ENCODE data around the gene RGS2. TPM values are rescaled to one million over a fixed set of nuclear protein-coding genes. Genes with fewer than 3 reads are reported as not detected.

The RGS2 gene
- total and polyA plus RNA-seq, 5 donors from 2014 or later = 19.7 to 156 (median 29.5) TPM

DNA sequence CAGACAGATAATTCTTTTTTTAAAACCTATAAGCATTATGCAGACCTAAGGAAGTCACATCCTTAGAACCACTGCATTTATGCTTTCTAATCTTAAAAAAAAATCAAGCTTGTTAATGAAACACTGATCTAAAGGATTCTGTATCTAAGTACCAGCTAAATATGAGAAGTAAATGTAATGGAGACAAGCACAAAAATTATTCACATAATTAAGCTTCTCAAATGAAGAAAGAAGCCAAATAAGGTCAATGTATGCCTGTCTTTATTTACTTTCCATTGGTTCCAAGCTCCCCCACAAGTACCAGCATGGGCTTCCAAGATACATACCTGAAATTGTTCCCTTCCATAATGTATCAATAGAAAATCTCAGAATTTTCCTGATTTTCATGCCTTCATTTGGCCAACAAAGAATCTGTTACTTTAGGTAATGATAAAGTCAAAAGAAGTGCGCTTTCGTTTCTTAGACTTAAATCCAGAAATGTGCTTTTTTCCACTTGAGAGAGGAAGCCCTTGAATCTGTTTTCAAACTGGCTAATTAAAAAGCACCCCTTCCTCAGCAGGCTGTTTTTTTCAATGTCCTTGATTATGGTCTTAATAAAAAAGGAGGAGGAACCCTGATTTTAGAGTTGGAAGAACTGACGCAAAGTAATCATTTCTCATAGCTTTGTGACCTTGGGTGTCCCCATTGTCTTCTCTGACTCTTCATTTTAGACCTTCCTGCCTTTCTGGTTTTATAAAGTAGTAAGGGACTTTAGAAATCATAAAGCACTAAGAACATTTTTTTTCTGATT lies 3.8 kb downstream of the RGS2 start:
- no peaks in the 10 kb centered on the region for H3K9me3 Mint-ChIP-seq
- H3K27me3 ChIP-seq (ENCODE audit: control insufficient read depth, insufficient read depth, low read length) = no peaks in the 10 kb centered on the region
- H3K27ac Mint-ChIP-seq = no peak overlapping the region
- no peak overlapping the region for H3K4me3 ChIP-seq (ENCODE audit: low read depth, low read length)
- H3K27me3 Mint-ChIP-seq = no peaks in the 10 kb centered on the region
- no peaks in the 10 kb centered on the region for H3K36me3 Mint-ChIP-seq
- peaks cover 15% of the 10 kb centered on the region for H3K4me1 ChIP-seq (ENCODE audit: control insufficient read depth, insufficient read depth, low read length, poor library complexity, severe bottlenecking)
- H3K27ac ChIP-seq (ENCODE audit: insufficient read depth, low read length, poor library complexity, severe bottlenecking) = no peak overlapping the region
- no peaks in the 10 kb centered on the region for H3K9me3 ChIP-seq (ENCODE audit: control insufficient read depth in 2 of 2, low read length in 2 of 2)
- no peak for ATAC-seq (ENCODE audit: low read depth in 2 of 2)
- H3K4me3 Mint-ChIP-seq = no peak overlapping the region
- H3K4me1 Mint-ChIP-seq = peaks cover 6 to 23% (median 18%) of the 10 kb centered on the region in 4 donors
- peaks cover 10% of the 10 kb centered on the region for H3K36me3 ChIP-seq (ENCODE audit: control insufficient read depth, insufficient read depth, low read length)
- no peak for DNase-seq

GRCh38 chr1:192814805-192815204 lies 6.0 kb downstream of the RGS2 start:
- Mint-ChIP-seq H3K27ac (no peak overlapping the region), H3K9me3 (no peaks in the 10 kb centered on the region), H3K4me3 (no peak overlapping the region), H3K4me1 (peaks cover 0 to 6% (median 5%) of the 10 kb centered on the region in 4 donors), H3K36me3 (no peaks in the 10 kb centered on the region), H3K27me3 (peaks cover 7% of the 10 kb centered on the region)
- Histone ChIP-seq H3K27ac (ENCODE audit: insufficient read depth, low read length, poor library complexity, severe bottlenecking) (no peak overlapping the region), H3K36me3 (ENCODE audit: control insufficient read depth, insufficient read depth, low read length) (peaks cover 10% of the 10 kb centered on the region), H3K4me3 (ENCODE audit: low read depth, low read length) (no peak overlapping the region), H3K27me3 (ENCODE audit: control insufficient read depth, insufficient read depth, low read length) (peaks cover 2% of the 10 kb centered on the region), H3K4me1 (ENCODE audit: control insufficient read depth, insufficient read depth, low read length, poor library complexity, severe bottlenecking) (peaks cover under 1% of the 10 kb centered on the region), H3K9me3 (ENCODE audit: control insufficient read depth in 2 of 2, low read length in 2 of 2) (no peaks in the 10 kb centered on the region)
- DNase-seq (no peak), ATAC-seq (ENCODE audit: low read depth in 2 of 2) (no peak)

DNA sequence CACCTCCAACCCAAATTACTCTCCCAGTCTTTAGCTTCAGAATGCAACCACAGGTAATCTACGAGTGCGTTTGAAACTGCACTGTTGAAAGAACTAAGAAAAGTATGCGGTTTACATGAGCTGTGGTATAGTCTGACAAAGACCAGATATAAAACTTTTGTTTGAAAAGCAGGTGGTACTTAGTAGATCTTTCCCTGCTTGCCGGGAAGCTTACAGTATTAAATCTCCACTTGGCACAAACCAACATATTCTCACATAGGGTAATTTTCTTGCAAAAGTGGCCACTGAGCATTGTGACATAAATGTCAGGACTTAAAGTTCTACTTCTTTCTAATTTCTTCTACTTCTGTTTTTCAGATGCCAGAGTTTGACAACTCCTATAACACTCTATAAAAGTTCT lies 8.4 kb downstream of the RGS2 start:
- Mint-ChIP-seq H3K4me1 (no peaks in the 10 kb centered on the region), H3K9me3 (no peaks in the 10 kb centered on the region), H3K27ac (no peak overlapping the region), H3K36me3 (no peaks in the 10 kb centered on the region), H3K4me3 (no peak overlapping the region), H3K27me3 (peaks cover 7% of the 10 kb centered on the region)
- peaks cover 2% of the 10 kb centered on the region for H3K27me3 ChIP-seq (ENCODE audit: control insufficient read depth, insufficient read depth, low read length)
- H3K4me1 ChIP-seq (ENCODE audit: control insufficient read depth, insufficient read depth, low read length, poor library complexity, severe bottlenecking) = no peaks in the 10 kb centered on the region
- ATAC-seq (ENCODE audit: low read depth in 2 of 2) (no peak), DNase-seq (no peak)
- H3K4me3 ChIP-seq (ENCODE audit: low read depth, low read length) = no peak overlapping the region
- no peak overlapping the region for H3K27ac ChIP-seq (ENCODE audit: insufficient read depth, low read length, poor library complexity, severe bottlenecking)
- no peaks in the 10 kb centered on the region for H3K36me3 ChIP-seq (ENCODE audit: control insufficient read depth, insufficient read depth, low read length)
- H3K9me3 ChIP-seq (ENCODE audit: control insufficient read depth in 2 of 2, low read length in 2 of 2) = no peaks in the 10 kb centered on the region

- Histone ChIP-seq H3K36me3 (ENCODE audit: control insufficient read depth, insufficient read depth, low read length) (no peaks in the 10 kb centered on the region), H3K4me1 (ENCODE audit: control insufficient read depth, insufficient read depth, low read length, poor library complexity, severe bottlenecking) (no peaks in the 10 kb centered on the region), H3K27me3 (ENCODE audit: control insufficient read depth, insufficient read depth, low read length) (peaks cover 5% of the 10 kb centered on the region), H3K4me3 (ENCODE audit: low read depth, low read length) (no peak overlapping the region), H3K27ac (ENCODE audit: insufficient read depth, low read length, poor library complexity, severe bottlenecking) (no peak overlapping the region), H3K9me3 (ENCODE audit: control insufficient read depth in 2 of 2, low read length in 2 of 2) (no peaks in the 10 kb centered on the region)
- DNase-seq = no peak
- no peak for ATAC-seq (ENCODE audit: low read depth in 2 of 2)
- Mint-ChIP-seq H3K4me1 (no peaks in the 10 kb centered on the region), H3K9me3 (no peaks in the 10 kb centered on the region), H3K4me3 (no peak overlapping the region), H3K27me3 (peaks cover 28% of the 10 kb centered on the region), H3K27ac (no peak overlapping the region), H3K36me3 (no peaks in the 10 kb centered on the region)
These were observed 12.5 kb downstream of the RGS2 start for GRCh38 chr1:192821296-192821695.

GRCh38 chr1:192824511-192824910 lies 15.7 kb downstream of the RGS2 start:
- Histone ChIP-seq H3K27me3 (ENCODE audit: control insufficient read depth, insufficient read depth, low read length) (peaks cover 3% of the 10 kb centered on the region), H3K4me1 (ENCODE audit: control insufficient read depth, insufficient read depth, low read length, poor library complexity, severe bottlenecking) (no peaks in the 10 kb centered on the region), H3K4me3 (ENCODE audit: low read depth, low read length) (no peak overlapping the region), H3K36me3 (ENCODE audit: control insufficient read depth, insufficient read depth, low read length) (no peaks in the 10 kb centered on the region), H3K27ac (ENCODE audit: insufficient read depth, low read length, poor library complexity, severe bottlenecking) (no peak overlapping the region), H3K9me3 (ENCODE audit: control insufficient read depth in 2 of 2, low read length in 2 of 2) (no peaks in the 10 kb centered on the region)
- no peak overlapping the region for H3K4me3 Mint-ChIP-seq
- no peaks in the 10 kb centered on the region for H3K36me3 Mint-ChIP-seq
- H3K4me1 Mint-ChIP-seq = peaks cover 0 to 2% (median 0%) of the 10 kb centered on the region in 4 donors
- DNase-seq = no peak
- peaks cover 41% of the 10 kb centered on the region for H3K27me3 Mint-ChIP-seq
- H3K27ac Mint-ChIP-seq = no peak overlapping the region
- peaks cover 0 to 2% (median under 1%) of the 10 kb centered on the region in 7 donors for H3K9me3 Mint-ChIP-seq
- no peak for ATAC-seq (ENCODE audit: low read depth in 2 of 2)

GRCh38 chr1:192826791-192827546 lies 18.1 kb downstream of the RGS2 start:
- H3K27ac ChIP-seq (ENCODE audit: insufficient read depth, low read length, poor library complexity, severe bottlenecking) = no peak overlapping the region
- no peak overlapping the region for H3K4me3 ChIP-seq (ENCODE audit: low read depth, low read length)
- ATAC-seq (ENCODE audit: low read depth in 2 of 2) = no peak
- no peak overlapping the region for H3K4me3 Mint-ChIP-seq
- H3K27me3 Mint-ChIP-seq = peaks cover 41% of the 10 kb centered on the region
- H3K36me3 Mint-ChIP-seq = no peaks in the 10 kb centered on the region
- H3K36me3 ChIP-seq (ENCODE audit: control insufficient read depth, insufficient read depth, low read length) = no peaks in the 10 kb centered on the region
- no peaks in the 10 kb centered on the region for H3K4me1 ChIP-seq (ENCODE audit: control insufficient read depth, insufficient read depth, low read length, poor library complexity, severe bottlenecking)
- H3K27ac Mint-ChIP-seq = no peak overlapping the region
- H3K4me1 Mint-ChIP-seq = peaks cover 0 to 2% (median 0%) of the 10 kb centered on the region in 4 donors
- no peaks in the 10 kb centered on the region for H3K9me3 ChIP-seq (ENCODE audit: control insufficient read depth in 2 of 2, low read length in 2 of 2)
- H3K27me3 ChIP-seq (ENCODE audit: control insufficient read depth, insufficient read depth, low read length) = peaks cover 3% of the 10 kb centered on the region
- no peak for DNase-seq
- peaks cover 0 to 4% (median 2%) of the 10 kb centered on the region in 7 donors for H3K9me3 Mint-ChIP-seq

DNA sequence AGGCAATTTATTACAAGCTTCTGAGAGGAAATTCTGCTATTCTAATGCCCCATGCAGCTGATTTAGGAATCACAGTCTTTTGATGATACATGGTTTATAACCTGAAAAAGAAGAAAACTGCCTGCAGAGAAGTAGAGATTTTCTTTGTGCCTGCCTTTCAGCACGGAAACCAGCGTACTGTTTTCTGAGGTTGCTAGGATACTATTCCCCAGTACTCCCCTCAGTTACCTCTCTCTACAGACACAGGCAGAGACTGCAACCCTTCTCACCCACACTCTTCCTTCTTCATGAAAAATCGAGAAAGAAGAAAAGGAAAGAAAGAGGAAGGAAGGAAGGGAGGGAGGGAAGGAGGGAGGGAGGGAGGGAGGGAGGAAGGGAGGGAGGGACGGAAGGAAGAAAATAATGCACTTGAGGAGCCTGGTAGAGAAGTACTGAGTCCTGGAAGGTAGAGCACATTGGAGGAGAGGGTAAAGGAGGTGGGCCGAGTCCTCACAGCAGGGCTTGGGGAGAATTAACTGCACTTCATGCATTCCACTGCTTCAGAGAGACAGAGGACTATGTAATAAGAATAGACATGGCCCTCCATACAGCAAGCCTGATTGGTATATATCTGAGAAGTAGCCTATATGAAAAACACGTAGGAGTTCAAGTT lies 21.9 kb downstream of the RGS2 start:
- Histone ChIP-seq H3K9me3 (ENCODE audit: control insufficient read depth in 2 of 2, low read length in 2 of 2) (no peaks in the 10 kb centered on the region), H3K4me1 (ENCODE audit: control insufficient read depth, insufficient read depth, low read length, poor library complexity, severe bottlenecking) (no peaks in the 10 kb centered on the region), H3K4me3 (ENCODE audit: low read depth, low read length) (no peak overlapping the region), H3K27ac (ENCODE audit: insufficient read depth, low read length, poor library complexity, severe bottlenecking) (no peak overlapping the region), H3K36me3 (ENCODE audit: control insufficient read depth, insufficient read depth, low read length) (no peaks in the 10 kb centered on the region), H3K27me3 (ENCODE audit: control insufficient read depth, insufficient read depth, low read length) (peaks cover 3% of the 10 kb centered on the region)
- H3K9me3 Mint-ChIP-seq = peaks cover 0 to 4% (median 2%) of the 10 kb centered on the region in 7 donors
- H3K4me3 Mint-ChIP-seq = no peak overlapping the region
- H3K4me1 Mint-ChIP-seq = peaks cover 0 to 2% (median 0%) of the 10 kb centered on the region in 4 donors
- H3K36me3 Mint-ChIP-seq = no peaks in the 10 kb centered on the region
- DNase-seq (no peak), ATAC-seq (ENCODE audit: low read depth in 2 of 2) (no peak)
- H3K27ac Mint-ChIP-seq = no peak overlapping the region
- peaks cover 33% of the 10 kb centered on the region for H3K27me3 Mint-ChIP-seq
